Rectal smooth muscle tissue (tissue), 1 donor: ENCODE measurements around the gene OR7A10.
"Not testable (repeated sequence)": the region's sequence is repeated elsewhere in the genome, so short reads cannot be mapped to it uniquely, and the experiment has no call there.

Experiments used
- H3K27ac ChIP-seq: one replicate; pipeline ENCODE4 v1.7.0; 2013; ENCODE audit warnings: low read depth, low read length, inconsistent platforms
- H3K27me3 ChIP-seq: one replicate; pipeline ENCODE4 v1.7.0; 2013; ENCODE audit warnings: low read length; ENCODE audit not compliant: control insufficient read depth, insufficient read depth
- H3K36me3 ChIP-seq: one replicate; pipeline ENCODE4 v1.7.0; 2013; ENCODE audit warnings: low read length; ENCODE audit not compliant: control insufficient read depth, insufficient read depth
- H3K4me1 ChIP-seq: one replicate; pipeline ENCODE4 v1.7.0; 2013; ENCODE audit warnings: low read length; ENCODE audit not compliant: control insufficient read depth, insufficient read depth
- H3K4me3 ChIP-seq: one replicate; pipeline ENCODE4 v1.7.0; 2013; ENCODE audit warnings: low read length
- H3K9ac ChIP-seq: one replicate; pipeline ENCODE4 v1.7.0; 2013; ENCODE audit warnings: low read length

Gene OR7A10

GRCh38 chr19:14826006-14826405 lies 22.7 kb downstream of the OR7A10 start:
- Histone ChIP-seq H3K9ac (no peak overlapping the region), H3K4me3 (no peak overlapping the region)

GRCh38 chr19:14821937-14822336 lies 26.8 kb downstream of the OR7A10 start:
- Histone ChIP-seq H3K4me3 (no peak overlapping the region), H3K9ac (no peak overlapping the region), H3K27me3 (no peaks in the 10 kb centered on the region), H3K4me1 (no peaks in the 10 kb centered on the region), H3K27ac (no peak overlapping the region), H3K36me3 (no peaks in the 10 kb centered on the region)

More at GRCh38 chr19:14826006-14826405, 22.7 kb downstream of the OR7A10 start:
- no peaks in the 10 kb centered on the region for H3K4me1 ChIP-seq
- no peaks in the 10 kb centered on the region for H3K27me3 ChIP-seq
- no peak overlapping the region for H3K27ac ChIP-seq
- H3K36me3 ChIP-seq: no peaks in the 10 kb centered on the region

GRCh38 chr19:14818588-14818987 lies 30.1 kb downstream of the OR7A10 start:
- H3K4me1 ChIP-seq: no peaks in the 10 kb centered on the region
- no peaks in the 10 kb centered on the region for H3K27me3 ChIP-seq
- H3K9ac ChIP-seq: no peak overlapping the region
- H3K36me3 ChIP-seq: no peaks in the 10 kb centered on the region
- no peak overlapping the region for H3K27ac ChIP-seq
- no peak overlapping the region for H3K4me3 ChIP-seq

GRCh38 chr19:14817052-14817451 lies 31.7 kb downstream of the OR7A10 start:
- no peaks in the 10 kb centered on the region for H3K4me1 ChIP-seq

GRCh38 chr19:14814982-14815652 lies 33.6 kb downstream of the OR7A10 start:
- Histone ChIP-seq H3K36me3 (no peaks in the 10 kb centered on the region), H3K4me1 (no peaks in the 10 kb centered on the region), H3K9ac (no peak overlapping the region), H3K4me3 (no peak overlapping the region), H3K27ac (no peak overlapping the region), H3K27me3 (no peaks in the 10 kb centered on the region)

More at GRCh38 chr19:14817052-14817451, 31.7 kb downstream of the OR7A10 start:
- Histone ChIP-seq H3K27ac (no peak overlapping the region), H3K36me3 (no peaks in the 10 kb centered on the region), H3K4me3 (no peak overlapping the region), H3K27me3 (no peaks in the 10 kb centered on the region), H3K9ac (no peak overlapping the region)

- Histone ChIP-seq H3K9ac (no peak overlapping the region), H3K36me3 (no peaks in the 10 kb centered on the region), H3K4me1 (no peaks in the 10 kb centered on the region), H3K27me3 (no peaks in the 10 kb centered on the region), H3K4me3 (no peak overlapping the region), H3K27ac (no peak overlapping the region)
These were observed 39.3 kb downstream of the OR7A10 start for GRCh38 chr19:14809272-14810057.

GRCh38 chr19:14804765-14805164 lies 44.0 kb downstream of the OR7A10 start:
- Histone ChIP-seq H3K27ac (no peak overlapping the region), H3K9ac (no peak overlapping the region), H3K4me1 (no peaks in the 10 kb centered on the region), H3K4me3 (no peak overlapping the region), H3K27me3 (no peaks in the 10 kb centered on the region), H3K36me3 (no peaks in the 10 kb centered on the region)

- no peaks in the 10 kb centered on the region for H3K27me3 ChIP-seq
- no peaks in the 10 kb centered on the region for H3K4me1 ChIP-seq
- no peaks in the 10 kb centered on the region for H3K36me3 ChIP-seq
- no peak overlapping the region for H3K27ac ChIP-seq
- H3K9ac ChIP-seq: no peak overlapping the region
- no peak overlapping the region for H3K4me3 ChIP-seq
These were observed 50.0 kb downstream of the OR7A10 start for GRCh38 chr19:14798760-14799159.

- Histone ChIP-seq H3K9ac (no peak overlapping the region), H3K27ac (no peak overlapping the region)
These were observed 52.7 kb downstream of the OR7A10 start for GRCh38 chr19:14796021-14796420.

GRCh38 chr19:14795078-14795721 lies 53.5 kb downstream of the OR7A10 start:
- Histone ChIP-seq H3K4me1 (no peaks in the 10 kb centered on the region), H3K27me3 (no peaks in the 10 kb centered on the region), H3K9ac (no peak overlapping the region), H3K36me3 (no peaks in the 10 kb centered on the region), H3K4me3 (no peak overlapping the region), H3K27ac (no peak overlapping the region)

More at GRCh38 chr19:14796021-14796420, 52.7 kb downstream of the OR7A10 start:
- H3K27me3 ChIP-seq: no peaks in the 10 kb centered on the region
- H3K4me1 ChIP-seq: no peaks in the 10 kb centered on the region
- no peaks in the 10 kb centered on the region for H3K36me3 ChIP-seq
- no peak overlapping the region for H3K4me3 ChIP-seq

GRCh38 chr19:14792250-14792649 lies 56.5 kb downstream of the OR7A10 start:
- not testable (repeated sequence) for H3K27ac ChIP-seq, H3K4me1 ChIP-seq, H3K4me3 ChIP-seq, H3K27me3 ChIP-seq, H3K36me3 ChIP-seq, H3K9ac ChIP-seq
